Myocyte (in vitro differentiated cells): ENCODE results near the gene IL1RL1. TPM values are rescaled to one million over a fixed set of nuclear protein-coding genes. Genes with fewer than 3 reads are reported as not detected.
"Not testable (repeated sequence)": the region's sequence is repeated elsewhere in the genome, so short reads cannot be mapped to it uniquely, and the experiment has no call there.

Experiments used
- DNase-seq: peaks from one replicate; pipeline ENCODE4 v3.0.0-alpha.2; 2012; ENCODE audit warnings: low read depth
- total RNA-seq: library from RNA; depleted of rRNA; stranded (reverse); fragments of >200 nt; gene quantifications from 2 replicates; pipeline ENCODE4 v1.2.3, GENCODE V29; 2014

The IL1RL1 gene
- total RNA-seq, 1 donor from 2014 or later: not detected

GRCh38 chr2:102291319-102292075 lies 19.9 kb upstream of the IL1RL1 start:
- peak; percentile 10 for DNase-seq

- DNase-seq: no peak
Observed at GRCh38 chr2:102294802-102295489, 16.4 kb upstream of the IL1RL1 start.

DNA sequence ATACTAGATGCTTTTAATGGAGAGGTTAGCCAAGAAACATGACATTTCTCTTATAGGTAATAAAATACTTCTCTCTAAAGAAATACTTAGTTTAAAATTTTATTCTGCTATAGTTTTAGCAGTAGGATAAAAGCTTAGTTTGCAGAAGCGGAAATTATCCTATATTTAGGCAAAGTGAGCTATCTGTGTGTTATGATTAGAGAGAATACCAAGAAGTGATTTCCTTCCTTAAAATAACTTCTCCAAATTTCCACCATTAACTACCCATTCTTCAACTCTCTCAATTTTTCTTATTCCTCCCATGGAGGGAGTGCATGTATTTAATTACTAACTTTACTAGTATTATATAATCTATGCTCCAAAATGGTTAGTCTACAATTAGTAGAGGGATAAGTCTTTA lies 15.8 kb upstream of the IL1RL1 start:
- no peak for DNase-seq

DNA sequence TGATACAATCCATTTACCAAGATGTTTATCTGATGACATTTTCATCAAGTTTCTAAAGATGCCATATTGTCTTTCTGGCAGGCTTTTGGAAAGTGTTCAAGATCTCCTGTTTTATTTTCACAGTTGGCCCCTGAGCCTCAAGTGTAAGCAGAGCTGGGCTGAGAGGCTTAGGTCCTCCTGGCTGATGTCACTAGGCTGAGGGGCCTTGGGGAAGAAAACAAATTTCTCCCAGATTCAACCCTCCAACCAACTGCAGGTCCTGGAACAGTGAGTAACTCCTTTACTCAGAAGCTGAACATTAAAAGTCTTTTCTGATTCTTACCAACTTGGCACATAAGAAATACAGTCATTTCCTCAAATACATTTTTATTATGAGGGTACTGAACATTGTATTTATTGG lies 14.9 kb upstream of the IL1RL1 start:
- DNase-seq: no peak

DNA sequence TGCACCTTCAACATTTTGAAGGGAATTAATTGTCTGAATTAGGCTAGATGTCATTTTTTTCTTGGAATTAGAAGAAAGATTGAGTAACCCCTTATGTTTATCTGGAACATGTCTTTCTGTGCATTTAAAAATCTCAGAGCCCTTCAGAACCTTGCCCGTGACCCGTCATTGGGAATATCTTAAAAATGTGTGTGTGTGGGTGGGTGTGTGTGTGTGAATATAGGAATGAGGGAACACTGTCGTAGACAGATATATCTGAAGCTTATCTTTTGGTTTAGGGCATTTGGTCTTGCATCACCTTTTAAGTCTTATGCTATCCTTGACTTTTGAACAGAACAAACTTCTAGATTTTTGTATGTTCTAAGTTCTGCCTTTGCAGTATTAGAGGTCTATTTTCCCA lies 13.5 kb upstream of the IL1RL1 start:
- DNase-seq: no peak

GRCh38 chr2:102301867-102302362 lies 9.4 kb upstream of the IL1RL1 start:
- DNase-seq: peak; percentile 30

DNA sequence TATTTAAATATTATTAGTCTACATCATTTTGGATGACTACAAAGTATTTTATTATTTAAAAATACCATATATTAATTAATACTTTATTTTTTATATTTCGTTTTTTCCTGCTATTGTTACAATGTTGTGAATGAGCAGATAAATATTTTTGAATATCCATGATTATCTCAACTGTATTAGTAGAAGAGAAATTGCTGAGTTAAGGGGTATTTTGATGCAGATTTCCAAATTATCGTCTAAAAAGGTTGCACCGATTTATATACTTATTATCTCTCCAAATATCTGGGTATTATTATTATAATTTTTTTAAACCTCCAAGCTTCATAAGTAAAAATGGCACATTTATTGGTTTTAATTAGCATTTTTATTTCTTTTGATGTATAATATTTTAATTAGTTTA lies 8.9 kb upstream of the IL1RL1 start:
- no peak for DNase-seq

DNA sequence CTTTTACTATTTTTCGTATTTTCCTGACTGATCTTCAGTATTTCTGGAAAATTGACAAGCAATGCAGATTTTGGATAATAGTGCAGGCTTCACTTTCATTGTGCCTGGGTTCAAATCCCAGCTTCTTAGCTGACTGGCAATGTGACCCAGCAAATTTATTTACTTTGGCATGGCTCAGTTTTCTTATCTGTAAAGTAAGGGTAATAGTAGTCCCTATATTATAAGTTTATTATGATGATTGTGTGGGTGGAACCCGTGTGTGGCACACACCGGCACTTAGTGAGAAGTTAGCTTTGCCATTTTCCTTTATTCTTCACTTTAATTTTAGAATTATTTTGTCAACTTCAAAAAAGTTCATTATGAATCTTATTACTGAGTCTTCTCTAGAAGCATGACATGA lies 7.8 kb upstream of the IL1RL1 start:
- DNase-seq: no peak

DNA sequence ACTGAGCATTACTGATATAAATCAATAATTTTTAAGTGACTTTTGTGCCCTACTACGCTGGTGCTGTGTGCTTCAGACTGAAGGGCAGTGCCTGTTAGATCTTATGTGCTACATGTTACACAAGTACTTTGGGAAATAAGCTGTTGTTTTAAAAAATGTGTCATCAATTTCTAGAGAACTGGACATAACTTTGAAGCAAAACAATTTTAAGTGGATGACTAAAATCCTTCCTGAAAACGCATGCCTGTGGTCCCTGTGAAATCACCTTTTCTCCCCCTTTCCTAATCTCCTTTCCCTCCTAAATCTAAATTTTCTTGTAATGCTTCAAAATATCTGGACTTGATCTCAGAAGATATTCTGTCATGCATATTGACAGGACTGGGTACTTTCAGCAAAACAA lies 7.1 kb upstream of the IL1RL1 start:
- DNase-seq: no peak

- DNase-seq: no peak
Observed at GRCh38 chr2:102304711-102305611, 6.4 kb upstream of the IL1RL1 start.

GRCh38 chr2:102306125-102306524 lies 5.2 kb upstream of the IL1RL1 start:
- DNase-seq: no peak

DNA sequence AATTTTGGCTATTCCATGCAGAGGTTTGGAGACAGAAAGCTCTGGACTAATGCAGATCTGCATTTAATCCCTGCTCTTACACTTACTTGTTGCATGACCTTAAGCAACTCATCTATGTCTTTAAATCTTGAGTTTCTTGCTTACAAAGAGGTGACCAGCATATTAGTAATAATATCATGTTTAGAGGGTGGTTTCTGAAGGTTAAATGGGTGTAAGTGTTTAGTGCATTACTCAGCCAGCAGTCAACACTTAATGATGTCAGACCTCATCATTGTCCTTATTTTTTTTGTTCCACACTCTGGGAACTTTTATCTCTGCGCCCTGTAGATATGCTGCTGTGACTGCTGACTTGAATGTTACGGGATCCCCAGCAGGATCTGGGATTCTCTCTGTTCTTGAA lies 1.7 kb downstream of the IL1RL1 start:
- DNase-seq: no peak

GRCh38 chr2:102313471-102313870 lies 2.1 kb downstream of the IL1RL1 start:
- DNase-seq: no peak

GRCh38 chr2:102313950-102314349 lies 2.6 kb downstream of the IL1RL1 start:
- DNase-seq: no peak

DNA sequence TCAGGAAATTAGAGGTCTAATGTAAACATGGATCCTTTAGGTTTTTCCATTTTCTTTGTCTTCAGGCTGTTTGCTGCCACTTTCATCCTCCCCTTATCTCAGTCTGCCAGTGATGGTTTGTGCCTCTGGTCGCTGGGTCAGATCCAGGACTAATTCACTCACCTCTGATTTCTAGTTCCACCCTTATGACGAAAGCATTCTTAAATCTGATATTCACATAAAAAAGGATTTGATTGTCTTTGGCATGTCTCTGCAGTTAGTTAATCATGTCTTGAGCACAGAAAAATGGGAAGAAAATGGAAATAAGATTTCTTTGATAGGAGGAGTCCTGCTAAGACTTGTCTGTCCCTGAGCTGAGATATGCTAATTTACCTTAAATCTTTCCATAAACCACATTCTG lies 4.6 kb downstream of the IL1RL1 start:
- DNase-seq: no peak

DNA sequence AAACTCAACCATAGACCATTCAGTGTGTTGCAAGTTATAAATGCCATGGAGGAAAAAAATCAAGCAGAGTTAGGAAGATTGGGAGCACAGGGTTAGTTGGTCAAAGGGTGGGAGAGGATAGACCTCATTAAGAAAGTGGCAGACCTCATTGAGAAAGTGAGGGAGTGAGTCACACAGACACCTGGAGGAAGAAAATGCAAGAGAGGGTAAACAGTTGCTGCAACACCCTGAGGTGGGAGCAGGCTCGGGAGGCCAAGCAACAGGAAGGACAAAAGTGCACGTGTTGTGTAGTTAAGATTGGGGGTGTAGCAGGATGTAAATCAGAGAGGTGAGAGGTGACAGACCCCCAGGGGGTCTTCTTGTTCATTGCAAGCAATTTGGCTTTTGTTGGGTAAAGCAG lies 6.4 kb downstream of the IL1RL1 start:
- DNase-seq: no peak

- DNase-seq: no peak
Observed at GRCh38 chr2:102318437-102318836, 7.1 kb downstream of the IL1RL1 start.

DNA sequence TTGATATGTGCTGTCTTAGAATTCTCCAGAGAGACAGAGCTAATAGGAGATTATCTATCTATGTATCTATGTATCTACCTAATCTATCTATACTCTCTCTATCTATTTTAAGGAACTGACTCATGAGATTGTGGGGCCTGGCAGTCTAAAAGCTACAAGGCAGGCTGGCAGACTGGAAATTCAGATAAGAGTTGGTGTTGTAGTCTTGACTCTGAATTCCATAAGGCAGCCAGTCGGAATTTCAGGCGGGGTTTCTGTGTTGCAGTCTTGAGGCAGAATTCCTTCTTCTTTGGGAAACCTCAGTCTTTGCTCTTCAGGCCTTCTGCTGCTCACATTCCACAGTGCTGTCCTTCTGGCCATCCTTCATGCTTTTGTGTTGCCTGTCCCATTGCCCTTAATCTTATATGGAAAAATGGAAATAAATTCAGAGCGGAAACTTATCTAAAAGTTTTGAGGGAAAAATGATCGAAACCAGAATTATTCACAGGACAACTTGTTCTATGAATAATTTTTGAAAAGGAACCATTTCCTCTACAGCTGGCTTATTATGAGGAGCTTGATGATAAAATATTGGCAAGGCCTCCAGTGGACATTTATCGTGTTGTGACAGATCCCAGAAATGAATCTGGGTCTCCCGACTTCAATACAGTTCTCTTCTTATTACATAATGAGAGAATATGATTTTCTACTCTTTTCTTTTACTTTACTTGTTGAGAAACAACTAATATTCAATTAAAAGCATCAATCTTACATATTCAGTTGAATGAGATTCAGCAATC lies 10.8 kb downstream of the IL1RL1 start:
- DNase-seq: peak; percentile 5

- not testable (repeated sequence) for DNase-seq
Observed at GRCh38 chr2:102324914-102325313, 13.6 kb downstream of the IL1RL1 start.

GRCh38 chr2:102331311-102331980 lies 20.1 kb downstream of the IL1RL1 start:
- DNase-seq: no peak
